Measurements from ENCODE around the gene ACVR1.
A peak's percentile ranks its signal among the peaks of the same experiment; 100 is the strongest.

ACVR1 gene

GRCh38 chr2:157788201-157788600 lies 87.9 kb downstream of the ACVR1 start:
- no peaks in the 10 kb centered on the region for H3K27me3 ChIP-seq (ENCODE audit: insufficient read depth, poor library complexity, severe bottlenecking)
- no peak for TF ChIP-seq CTCF (IDR thresholded peaks at IDR 0.05; ENCODE audit: poor library complexity, severe bottlenecking)
- H3K9me3 ChIP-seq (ENCODE audit: severe bottlenecking): no peaks in the 10 kb centered on the region
- DNase-seq (ENCODE audit: low spot score) (no peak), ATAC-seq (ENCODE audit: low read depth) (no peak)
- H3K4me3 ChIP-seq (ENCODE audit: severe bottlenecking): no peak overlapping the region
- H3K27ac ChIP-seq (ENCODE audit: poor library complexity, severe bottlenecking): no peak overlapping the region
- peaks cover 4% of the 10 kb centered on the region; the same call in 1 of the 2 replicates for H3K36me3 ChIP-seq (ENCODE audit: low read depth)
- peaks cover 33% of the 10 kb centered on the region for H3K4me1 ChIP-seq (ENCODE audit: insufficient read depth, poor library complexity, severe bottlenecking)

GRCh38 chr2:157787364-157787938 lies 88.7 kb downstream of the ACVR1 start:
- TF ChIP-seq CTCF (IDR thresholded peaks at IDR 0.05; ENCODE audit: poor library complexity, severe bottlenecking): no peak
- H3K4me1 ChIP-seq (ENCODE audit: insufficient read depth, poor library complexity, severe bottlenecking): peaks cover 33% of the 10 kb centered on the region
- no peaks in the 10 kb centered on the region for H3K27me3 ChIP-seq (ENCODE audit: insufficient read depth, poor library complexity, severe bottlenecking)
- no peak overlapping the region for H3K27ac ChIP-seq (ENCODE audit: poor library complexity, severe bottlenecking)
- H3K4me3 ChIP-seq (ENCODE audit: severe bottlenecking): no peak overlapping the region
- H3K36me3 ChIP-seq (ENCODE audit: low read depth): peaks cover 4% of the 10 kb centered on the region; the same call in 1 of the 2 replicates
- DNase-seq (ENCODE audit: low spot score) (no peak), ATAC-seq (ENCODE audit: low read depth) (no peak)
- no peaks in the 10 kb centered on the region for H3K9me3 ChIP-seq (ENCODE audit: severe bottlenecking)

GRCh38 chr2:157786663-157787363 lies 89.3 kb downstream of the ACVR1 start:
- Histone ChIP-seq H3K9me3 (ENCODE audit: severe bottlenecking) (no peaks in the 10 kb centered on the region), H3K27me3 (ENCODE audit: insufficient read depth, poor library complexity, severe bottlenecking) (no peaks in the 10 kb centered on the region), H3K27ac (ENCODE audit: poor library complexity, severe bottlenecking) (no peak overlapping the region), H3K4me1 (ENCODE audit: insufficient read depth, poor library complexity, severe bottlenecking) (peaks cover 33% of the 10 kb centered on the region), H3K4me3 (ENCODE audit: severe bottlenecking) (no peak overlapping the region), H3K36me3 (ENCODE audit: low read depth) (peaks cover 4% of the 10 kb centered on the region; the same call in 1 of the 2 replicates)
- DNase-seq (ENCODE audit: low spot score): no peak
- TF ChIP-seq CTCF (IDR thresholded peaks at IDR 0.05; ENCODE audit: poor library complexity, severe bottlenecking): no peak
- ATAC-seq (ENCODE audit: low read depth): no peak

- H3K9me3 ChIP-seq (ENCODE audit: severe bottlenecking): no peaks in the 10 kb centered on the region
- DNase-seq (ENCODE audit: low spot score): no peak
- no peak overlapping the region for H3K27ac ChIP-seq (ENCODE audit: poor library complexity, severe bottlenecking)
- TF ChIP-seq CTCF (IDR thresholded peaks at IDR 0.05; ENCODE audit: poor library complexity, severe bottlenecking): no peak
- ATAC-seq (ENCODE audit: low read depth): peak; percentile 70
- H3K36me3 ChIP-seq (ENCODE audit: low read depth): peaks cover 4% of the 10 kb centered on the region; the same call in 1 of the 2 replicates
- H3K4me3 ChIP-seq (ENCODE audit: severe bottlenecking): no peak overlapping the region
- peaks cover 33% of the 10 kb centered on the region for H3K4me1 ChIP-seq (ENCODE audit: insufficient read depth, poor library complexity, severe bottlenecking)
- no peaks in the 10 kb centered on the region for H3K27me3 ChIP-seq (ENCODE audit: insufficient read depth, poor library complexity, severe bottlenecking)
Measured at GRCh38 chr2:157785866-157786662, 90.1 kb downstream of the ACVR1 start.
